ENCODE measurements around the gene TMEM164. TPM values are rescaled to one million over a fixed set of nuclear protein-coding genes. Genes with fewer than 3 reads are reported as not detected.

TMEM164 gene
- polyA plus RNA-seq, 1 experiment, result 7.7 TPM

DNA sequence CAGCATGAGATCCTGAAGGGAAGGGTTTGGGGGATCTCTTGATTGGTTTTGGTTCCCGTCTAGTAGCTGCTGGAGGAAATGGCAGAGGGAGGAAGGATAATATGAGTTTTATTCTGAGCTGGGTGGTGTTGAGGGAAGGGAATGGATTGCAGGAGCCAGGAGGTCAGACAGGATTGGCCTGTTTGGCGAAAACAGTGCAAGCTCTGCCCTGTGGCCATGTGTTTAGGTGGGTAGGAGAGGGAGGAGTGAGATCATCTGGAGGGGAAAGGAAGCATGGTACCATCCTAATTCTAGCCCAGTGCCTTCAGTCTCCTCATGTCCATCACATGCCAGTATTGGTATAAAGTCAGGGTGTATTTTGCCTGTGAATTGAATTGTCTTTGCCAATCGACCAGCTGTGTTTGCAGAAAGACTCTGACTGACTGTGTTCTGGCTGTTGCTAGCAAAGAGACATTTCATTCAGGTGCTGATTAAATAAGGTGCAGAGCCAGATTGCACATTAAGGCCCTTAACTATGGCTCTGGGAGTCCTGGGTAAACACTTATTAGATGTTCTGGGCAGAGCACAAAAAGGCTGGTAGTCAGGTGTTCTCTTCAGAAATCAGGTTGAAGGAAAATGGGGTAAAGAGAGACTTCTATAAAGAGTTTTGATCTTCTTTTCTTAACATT, 10.0 kb downstream of the TMEM164 start:
- POLR2A ChIA-PET, result no interaction called here
- TF ChIP-seq, protein P1, sequence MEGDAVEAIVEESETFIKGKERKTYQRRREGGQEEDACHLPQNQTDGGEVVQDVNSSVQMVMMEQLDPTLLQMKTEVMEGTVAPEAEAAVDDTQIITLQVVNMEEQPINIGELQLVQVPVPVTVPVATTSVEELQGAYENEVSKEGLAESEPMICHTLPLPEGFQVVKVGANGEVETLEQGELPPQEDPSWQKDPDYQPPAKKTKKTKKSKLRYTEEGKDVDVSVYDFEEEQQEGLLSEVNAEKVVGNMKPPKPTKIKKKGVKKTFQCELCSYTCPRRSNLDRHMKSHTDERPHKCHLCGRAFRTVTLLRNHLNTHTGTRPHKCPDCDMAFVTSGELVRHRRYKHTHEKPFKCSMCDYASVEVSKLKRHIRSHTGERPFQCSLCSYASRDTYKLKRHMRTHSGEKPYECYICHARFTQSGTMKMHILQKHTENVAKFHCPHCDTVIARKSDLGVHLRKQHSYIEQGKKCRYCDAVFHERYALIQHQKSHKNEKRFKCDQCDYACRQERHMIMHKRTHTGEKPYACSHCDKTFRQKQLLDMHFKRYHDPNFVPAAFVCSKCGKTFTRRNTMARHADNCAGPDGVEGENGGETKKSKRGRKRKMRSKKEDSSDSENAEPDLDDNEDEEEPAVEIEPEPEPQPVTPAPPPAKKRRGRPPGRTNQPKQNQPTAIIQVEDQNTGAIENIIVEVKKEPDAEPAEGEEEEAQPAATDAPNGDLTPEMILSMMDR (IDR thresholded peaks at IDR 0.05; ENCODE audit: insufficient read depth, low read depth, low read length), result no peak
- CTCF ChIA-PET, result no interaction called here
- no peak for DNase-seq (ENCODE audit: low read depth)
- Histone ChIP-seq H3K4me3 (ENCODE audit: low read depth, low read length) (no peak overlapping the region), H3K36me3 (ENCODE audit: control insufficient read depth, insufficient read depth, low read length) (no peaks in the 10 kb centered on the region; the same call in 1 of the 2 replicates), H3K27me3 (ENCODE audit: control insufficient read depth, insufficient read depth, low read length) (no peaks in the 10 kb centered on the region)

DNA sequence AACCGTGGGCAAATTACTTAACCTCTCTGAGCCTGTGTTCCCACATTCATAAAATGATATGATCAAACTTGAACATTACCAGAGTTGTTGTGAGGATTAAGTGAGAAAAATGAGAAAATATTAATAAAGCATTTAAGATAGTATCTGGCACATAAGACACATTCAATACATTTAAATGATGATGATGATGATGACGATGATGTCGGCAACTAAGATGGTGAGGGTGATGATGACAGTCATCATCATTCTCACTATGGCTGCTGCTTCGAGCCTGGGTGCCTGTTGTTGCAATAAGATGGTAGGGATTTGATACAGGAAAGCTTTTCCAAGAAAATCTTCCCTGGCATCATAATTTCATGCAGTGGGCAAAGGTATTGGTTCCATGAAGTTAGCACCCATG, 11.1 kb downstream of the TMEM164 start:
- TF ChIP-seq, protein P1 (IDR thresholded peaks at IDR 0.05; ENCODE audit: insufficient read depth, low read depth, low read length), result no peak
- no peak for DNase-seq (ENCODE audit: low read depth)
- ChIA-PET POLR2A (no interaction called here), CTCF (interaction anchor here (0.5 kb wide), 1 partner anchor 312 kb away, joined by 3 read pairs; no protein-coding TSS in a partner anchor)
- H3K36me3 ChIP-seq (ENCODE audit: control insufficient read depth, insufficient read depth, low read length), result no peaks in the 10 kb centered on the region; the same call in 1 of the 2 replicates
- H3K27me3 ChIP-seq (ENCODE audit: control insufficient read depth, insufficient read depth, low read length), result no peaks in the 10 kb centered on the region
- H3K4me3 ChIP-seq (ENCODE audit: low read depth, low read length), result no peak overlapping the region

DNA sequence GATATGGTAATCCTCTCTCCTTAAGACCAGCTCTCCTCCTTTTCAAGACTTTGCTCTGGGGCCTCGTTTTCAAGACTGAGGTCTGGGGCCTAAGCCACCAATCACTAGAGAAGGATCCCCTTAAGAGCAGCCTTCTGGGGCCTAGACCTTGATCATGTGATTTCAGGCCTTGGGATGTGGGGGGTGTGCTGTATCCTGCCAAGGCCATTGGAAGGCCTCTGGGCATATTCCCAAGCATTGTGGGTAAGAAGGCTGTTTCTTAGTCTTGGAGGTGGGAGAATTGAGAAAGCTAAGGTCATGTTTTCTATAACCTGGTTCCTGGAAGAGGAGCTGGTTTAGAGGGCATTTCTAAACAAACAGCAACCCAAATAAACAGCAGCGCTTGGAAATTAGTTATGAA, 12.1 kb downstream of the TMEM164 start:
- Histone ChIP-seq H3K27me3 (ENCODE audit: control insufficient read depth, insufficient read depth, low read length) (no peaks in the 10 kb centered on the region), H3K4me3 (ENCODE audit: low read depth, low read length) (no peak overlapping the region), H3K36me3 (ENCODE audit: control insufficient read depth, insufficient read depth, low read length) (no peaks in the 10 kb centered on the region; the same call in 1 of the 2 replicates)
- CTCF ChIA-PET, result interaction anchor here (0.8 to 1.3 kb wide), 3 partner anchors 9 to 132 kb away, joined by 3 to 4 read pairs (median 3); no protein-coding TSS in a partner anchor
- POLR2A ChIA-PET, result no interaction called here
- TF ChIP-seq, protein P1 (IDR thresholded peaks at IDR 0.05; ENCODE audit: insufficient read depth, low read depth, low read length), result no peak
- DNase-seq (ENCODE audit: low read depth), result no peak

DNA sequence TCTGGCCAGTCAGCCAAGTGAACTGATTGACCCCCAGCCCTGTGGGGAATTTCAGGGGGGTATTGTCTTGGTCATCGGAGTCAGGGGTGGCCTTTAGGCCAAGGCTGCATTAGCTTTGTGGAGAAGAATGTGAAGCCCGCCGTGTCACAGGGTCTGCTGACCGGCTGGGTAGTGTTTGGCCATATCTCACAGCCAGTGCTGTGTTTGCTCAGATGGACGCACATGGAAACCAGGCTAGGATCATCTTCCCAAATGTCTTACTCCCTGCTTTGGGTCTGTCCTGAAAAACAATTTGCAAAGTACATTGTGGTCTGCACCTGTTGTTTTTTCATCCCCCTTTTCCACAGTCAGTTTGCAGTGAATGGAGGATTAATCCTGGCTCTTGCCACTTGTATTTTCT, 13.0 kb downstream of the TMEM164 start:
- ChIA-PET CTCF (interaction anchor here (1.5 kb wide), 1 partner anchor 9 kb away, joined by 5 read pairs; no protein-coding TSS in a partner anchor), POLR2A (no interaction called here)
- DNase-seq (ENCODE audit: low read depth), result no peak
- TF ChIP-seq, protein P1 (IDR thresholded peaks at IDR 0.05; ENCODE audit: insufficient read depth, low read depth, low read length), result no peak
- Histone ChIP-seq H3K36me3 (ENCODE audit: control insufficient read depth, insufficient read depth, low read length) (no peaks in the 10 kb centered on the region; the same call in 1 of the 2 replicates), H3K27me3 (ENCODE audit: control insufficient read depth, insufficient read depth, low read length) (no peaks in the 10 kb centered on the region), H3K4me3 (ENCODE audit: low read depth, low read length) (no peak overlapping the region)

DNA sequence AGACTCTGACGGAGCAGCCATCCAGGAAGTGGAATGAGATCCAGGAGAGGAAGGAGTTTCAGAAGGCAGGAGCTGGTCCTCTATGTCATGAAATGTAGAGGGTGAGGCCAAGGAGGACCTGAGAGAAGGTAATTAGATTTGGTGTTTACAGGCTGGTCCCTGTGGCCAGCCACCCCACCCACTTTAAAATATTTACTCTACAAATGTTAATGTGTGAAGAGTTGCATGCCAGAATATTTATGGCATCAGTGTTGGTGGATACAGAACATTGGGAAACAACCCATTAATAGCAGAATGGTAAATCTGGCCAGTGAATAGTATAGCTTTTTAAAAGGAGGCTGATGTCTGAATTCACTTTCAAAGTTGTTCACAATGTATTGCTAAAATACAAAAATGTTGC, 17.6 kb downstream of the TMEM164 start:
- Histone ChIP-seq H3K4me3 (ENCODE audit: low read depth, low read length) (no peak overlapping the region), H3K36me3 (ENCODE audit: control insufficient read depth, insufficient read depth, low read length) (no peaks in the 10 kb centered on the region), H3K27me3 (ENCODE audit: control insufficient read depth, insufficient read depth, low read length) (no peaks in the 10 kb centered on the region)
- ChIA-PET POLR2A (no interaction called here), CTCF (no interaction called here)
- DNase-seq (ENCODE audit: low read depth), result no peak
- TF ChIP-seq, protein P1 (IDR thresholded peaks at IDR 0.05; ENCODE audit: insufficient read depth, low read depth, low read length), result no peak
